AG09319 (cell line): ENCODE results near the gene CTNNBL1.

ENCODE experiments used
- DNase-seq: peaks from one replicate; pipeline ENCODE4 v3.0.0-alpha.2; 2010; ENCODE audit warnings: low read depth; ENCODE audit errors: extremely low read depth
- TF ChIP-seq, protein P1 (sequence below): IDR thresholded peaks from 2 replicates; pipeline ENCODE4 v1.5.1; 2011; ENCODE audit warnings: low read depth, mild to moderate bottlenecking, inconsistent platforms, low read length, moderate library complexity

Gene CTNNBL1, protein sequence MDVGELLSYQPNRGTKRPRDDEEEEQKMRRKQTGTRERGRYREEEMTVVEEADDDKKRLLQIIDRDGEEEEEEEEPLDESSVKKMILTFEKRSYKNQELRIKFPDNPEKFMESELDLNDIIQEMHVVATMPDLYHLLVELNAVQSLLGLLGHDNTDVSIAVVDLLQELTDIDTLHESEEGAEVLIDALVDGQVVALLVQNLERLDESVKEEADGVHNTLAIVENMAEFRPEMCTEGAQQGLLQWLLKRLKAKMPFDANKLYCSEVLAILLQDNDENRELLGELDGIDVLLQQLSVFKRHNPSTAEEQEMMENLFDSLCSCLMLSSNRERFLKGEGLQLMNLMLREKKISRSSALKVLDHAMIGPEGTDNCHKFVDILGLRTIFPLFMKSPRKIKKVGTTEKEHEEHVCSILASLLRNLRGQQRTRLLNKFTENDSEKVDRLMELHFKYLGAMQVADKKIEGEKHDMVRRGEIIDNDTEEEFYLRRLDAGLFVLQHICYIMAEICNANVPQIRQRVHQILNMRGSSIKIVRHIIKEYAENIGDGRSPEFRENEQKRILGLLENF

GRCh38 chr20:37693635-37694626 is at the start of gene CTNNBL1:
TSS of gene CTNNBL1 (plus strand) at chr20:37694030. CDS start at chr20:37694123, 93 bp downstream.
- TF ChIP-seq, protein P1, sequence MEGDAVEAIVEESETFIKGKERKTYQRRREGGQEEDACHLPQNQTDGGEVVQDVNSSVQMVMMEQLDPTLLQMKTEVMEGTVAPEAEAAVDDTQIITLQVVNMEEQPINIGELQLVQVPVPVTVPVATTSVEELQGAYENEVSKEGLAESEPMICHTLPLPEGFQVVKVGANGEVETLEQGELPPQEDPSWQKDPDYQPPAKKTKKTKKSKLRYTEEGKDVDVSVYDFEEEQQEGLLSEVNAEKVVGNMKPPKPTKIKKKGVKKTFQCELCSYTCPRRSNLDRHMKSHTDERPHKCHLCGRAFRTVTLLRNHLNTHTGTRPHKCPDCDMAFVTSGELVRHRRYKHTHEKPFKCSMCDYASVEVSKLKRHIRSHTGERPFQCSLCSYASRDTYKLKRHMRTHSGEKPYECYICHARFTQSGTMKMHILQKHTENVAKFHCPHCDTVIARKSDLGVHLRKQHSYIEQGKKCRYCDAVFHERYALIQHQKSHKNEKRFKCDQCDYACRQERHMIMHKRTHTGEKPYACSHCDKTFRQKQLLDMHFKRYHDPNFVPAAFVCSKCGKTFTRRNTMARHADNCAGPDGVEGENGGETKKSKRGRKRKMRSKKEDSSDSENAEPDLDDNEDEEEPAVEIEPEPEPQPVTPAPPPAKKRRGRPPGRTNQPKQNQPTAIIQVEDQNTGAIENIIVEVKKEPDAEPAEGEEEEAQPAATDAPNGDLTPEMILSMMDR = no peak
- peak; percentile 93 for DNase-seq

- TF ChIP-seq, protein P1 = no peak
- no peak for DNase-seq
Observed at GRCh38 chr20:37644605-37645004, 49.2 kb upstream of the CTNNBL1 start.

GRCh38 chr20:37647946-37648345 is 45.9 kb upstream of the CTNNBL1 start:
- TF ChIP-seq, protein P1 = no peak
- no peak for DNase-seq

GRCh38 chr20:37649017-37649416 is 44.8 kb upstream of the CTNNBL1 start:
- TF ChIP-seq, protein P1 = no peak
- no peak for DNase-seq

DNA sequence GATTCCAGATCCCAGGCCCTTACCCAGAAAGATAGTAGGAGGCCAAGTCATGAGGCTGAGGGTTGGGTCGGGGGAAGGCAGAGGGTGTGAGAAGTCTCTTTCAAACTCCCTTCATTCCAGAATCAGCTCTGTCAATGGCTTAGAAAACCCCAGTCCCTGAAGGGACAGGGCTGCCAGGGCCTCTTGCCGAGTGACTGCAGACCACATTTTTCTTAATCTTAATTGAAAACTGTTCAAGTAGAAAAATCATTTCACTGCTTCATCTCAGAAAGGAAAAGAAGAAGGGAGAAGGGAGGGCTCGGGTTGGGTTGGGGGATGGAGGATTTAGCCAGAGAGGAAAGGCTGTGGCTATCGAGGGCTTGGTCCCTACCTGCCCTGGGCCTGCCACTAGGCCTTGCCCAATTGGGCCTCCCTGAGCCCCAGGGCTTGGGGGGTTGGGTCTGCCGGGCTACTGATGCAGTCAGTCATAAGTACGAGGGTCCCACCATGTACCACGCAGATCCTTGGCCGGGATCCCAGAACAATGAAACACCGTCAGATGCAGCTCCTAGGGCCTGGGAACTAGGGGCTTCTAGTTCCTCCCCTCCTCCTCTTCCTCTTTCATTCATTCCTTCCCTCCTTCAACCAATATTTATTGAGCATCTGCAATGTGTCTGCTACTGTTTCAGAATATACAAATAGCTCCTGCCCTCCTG is 44.0 kb upstream of the CTNNBL1 start:
- DNase-seq = no peak
- TF ChIP-seq, protein P1 = no peak

DNA sequence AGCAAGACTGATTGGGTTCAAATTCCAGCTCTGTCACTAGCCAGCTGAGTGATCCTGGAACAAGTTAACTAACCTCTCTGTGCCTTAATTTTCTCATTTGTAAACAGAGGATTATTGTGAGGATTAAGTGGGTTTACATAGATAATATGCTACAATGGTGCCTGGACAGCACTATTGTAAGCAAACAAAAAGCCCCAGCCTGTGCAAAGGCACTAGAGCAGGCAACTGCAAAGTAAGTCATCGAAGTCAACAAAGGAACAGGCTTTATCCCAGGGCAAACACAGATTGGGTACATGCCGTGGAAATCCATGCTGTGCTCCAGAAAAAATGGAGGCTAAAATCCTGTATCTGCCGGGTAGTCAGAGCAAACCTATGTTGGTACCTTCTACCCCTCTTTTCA is 43.2 kb upstream of the CTNNBL1 start:
- TF ChIP-seq, protein P1 = no peak
- DNase-seq = no peak
